WTC11 (cell line): Measurements from ENCODE around the gene PALMD.

Experiments
- CREB1 ChIP-seq: sonication (generic); formaldehyde crosslinking; IDR thresholded peaks from 2 replicates; pipeline ENCODE4 v1.8.0; 2023; ENCODE audit warnings: mild to moderate bottlenecking, missing genetic modification reagents
- CTCF ChIP-seq: fragments of 200-600 bp; IDR thresholded peaks from 2 replicates; pipeline ENCODE4 v1.8.0; 2022; ENCODE audit warnings: antibody characterized with exemption
- JUN ChIP-seq: sonication (generic); formaldehyde crosslinking; IDR thresholded peaks from 2 replicates; pipeline ENCODE4 v1.8.0; 2023; ENCODE audit warnings: mild to moderate bottlenecking, missing genetic modification reagents
- MAX ChIP-seq: sonication (generic); formaldehyde crosslinking; IDR thresholded peaks from 2 replicates; pipeline ENCODE4 v1.8.0; 2022; ENCODE audit warnings: mild to moderate bottlenecking, missing genetic modification reagents
- ZNF425 ChIP-seq: fragments of 250-450 bp; sonication (Bioruptor Pico); conservative IDR thresholded peaks from 2 replicates; pipeline ENCODE4 v1.9.0; 2021; ENCODE audit warnings: mild to moderate bottlenecking

GRCh38 chr1:99717005-99717404, 71.1 kb downstream of the PALMD start:
- TF ChIP-seq ZNF425 (CRISPR knock-in tag) (no peak), CTCF (no peak), CREB1 (CRISPR knock-in tag) (no peak), JUN (CRISPR knock-in tag) (no peak), MAX (CRISPR knock-in tag) (no peak)
